PFSK-1 (cell line): ENCODE data around the gene FOXF2.

ENCODE experiments used
- POLR2AphosphoS5 ChIP-seq: IDR thresholded peaks from 2 replicates; pipeline ENCODE4 v1.6.1; 2012; ENCODE audit warnings: low read depth, mild to moderate bottlenecking, control low read depth, low read length, moderate library complexity
- TAF1 ChIP-seq: IDR thresholded peaks from 2 replicates; pipeline ENCODE4 v1.6.1; 2012; ENCODE audit warnings: low read length, control low read depth, borderline replicate concordance; ENCODE audit not compliant: insufficient read depth
- TF ChIP-seq, protein P1 (sequence below), 2 experiments: IDR thresholded peaks; 2 replicates each; pipeline versions ENCODE4 v1.6.1 to v1.8.0; 2011 to 2012; ENCODE audit warnings: low read depth in 2 of 2, low read length in 2 of 2, control low read depth in 1 of 2, inconsistent platforms in 1 of 2, mild to moderate bottlenecking in 1 of 2, moderate library complexity in 1 of 2; ENCODE audit not compliant: insufficient read depth in 1 of 2

DNA sequence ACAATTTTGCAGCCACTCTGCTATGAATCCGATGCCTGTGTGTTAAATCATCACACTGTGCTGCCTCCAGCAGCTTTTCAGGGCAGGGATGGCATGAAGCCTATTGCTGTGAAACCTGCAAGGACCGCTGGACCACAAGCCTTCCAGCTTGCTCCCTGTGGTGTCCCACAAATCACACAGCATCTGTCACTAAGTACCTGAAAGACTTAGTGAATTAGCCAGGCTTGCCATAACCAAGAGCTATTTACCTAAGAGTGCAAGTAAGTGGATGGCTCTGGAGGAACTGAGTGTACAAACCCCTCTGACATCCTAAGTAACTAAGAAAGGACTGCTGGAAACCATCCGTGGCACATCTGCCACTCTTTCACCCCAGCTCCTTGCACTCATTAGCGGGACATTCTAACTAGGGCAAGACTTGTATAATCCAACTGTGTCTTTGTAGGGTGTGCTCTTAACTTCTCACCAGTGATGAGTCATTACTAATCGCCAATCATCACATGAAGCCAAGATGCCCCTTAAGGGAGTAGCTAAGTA, 42.8 kb upstream of the FOXF2 start:
- no peak for TF ChIP-seq TAF1
- TF ChIP-seq, protein P1, sequence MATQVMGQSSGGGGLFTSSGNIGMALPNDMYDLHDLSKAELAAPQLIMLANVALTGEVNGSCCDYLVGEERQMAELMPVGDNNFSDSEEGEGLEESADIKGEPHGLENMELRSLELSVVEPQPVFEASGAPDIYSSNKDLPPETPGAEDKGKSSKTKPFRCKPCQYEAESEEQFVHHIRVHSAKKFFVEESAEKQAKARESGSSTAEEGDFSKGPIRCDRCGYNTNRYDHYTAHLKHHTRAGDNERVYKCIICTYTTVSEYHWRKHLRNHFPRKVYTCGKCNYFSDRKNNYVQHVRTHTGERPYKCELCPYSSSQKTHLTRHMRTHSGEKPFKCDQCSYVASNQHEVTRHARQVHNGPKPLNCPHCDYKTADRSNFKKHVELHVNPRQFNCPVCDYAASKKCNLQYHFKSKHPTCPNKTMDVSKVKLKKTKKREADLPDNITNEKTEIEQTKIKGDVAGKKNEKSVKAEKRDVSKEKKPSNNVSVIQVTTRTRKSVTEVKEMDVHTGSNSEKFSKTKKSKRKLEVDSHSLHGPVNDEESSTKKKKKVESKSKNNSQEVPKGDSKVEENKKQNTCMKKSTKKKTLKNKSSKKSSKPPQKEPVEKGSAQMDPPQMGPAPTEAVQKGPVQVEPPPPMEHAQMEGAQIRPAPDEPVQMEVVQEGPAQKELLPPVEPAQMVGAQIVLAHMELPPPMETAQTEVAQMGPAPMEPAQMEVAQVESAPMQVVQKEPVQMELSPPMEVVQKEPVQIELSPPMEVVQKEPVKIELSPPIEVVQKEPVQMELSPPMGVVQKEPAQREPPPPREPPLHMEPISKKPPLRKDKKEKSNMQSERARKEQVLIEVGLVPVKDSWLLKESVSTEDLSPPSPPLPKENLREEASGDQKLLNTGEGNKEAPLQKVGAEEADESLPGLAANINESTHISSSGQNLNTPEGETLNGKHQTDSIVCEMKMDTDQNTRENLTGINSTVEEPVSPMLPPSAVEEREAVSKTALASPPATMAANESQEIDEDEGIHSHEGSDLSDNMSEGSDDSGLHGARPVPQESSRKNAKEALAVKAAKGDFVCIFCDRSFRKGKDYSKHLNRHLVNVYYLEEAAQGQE (IDR thresholded peaks at IDR 0.05; ENCODE audit: insufficient read depth in 1 of 2, low read depth in 2 of 2, low read length in 2 of 2), result no peak
- no peak for TF ChIP-seq POLR2AphosphoS5
